Measurements from ENCODE around the gene OAS3.

- TF ChIP-seq CTCF (IDR thresholded peaks at IDR 0.05; ENCODE audit: borderline replicate concordance, extremely low read depth, low read length, poor library complexity, severe bottlenecking) (no peak), EZH2 (IDR thresholded peaks at IDR 0.05; ENCODE audit: borderline replicate concordance, low read depth, low read length, severe bottlenecking) (no peak)
Measured at GRCh38 chr12:112908548-112908947, 29.7 kb upstream of the OAS3 start.

All from DND-41 (cell line).